Lower leg skin (tissue), 3 donors: ENCODE measurements around the gene C20orf204.
A peak's percentile ranks its signal among the peaks of the same experiment; 100 is the strongest.

ENCODE experiments used
- CTCF ChIP-seq, 3 donors: fragments of 450-650 bp; IDR thresholded peaks; one replicate each; pipeline ENCODE4 v1.5.1; 2016; ENCODE audit warnings: antibody characterized with exemption in 3 of 3, mild to moderate bottlenecking in 3 of 3, moderate library complexity in 2 of 3
- POLR2A ChIP-seq, 2 donors: fragments of 450-650 bp; IDR thresholded peaks; one replicate each; pipeline ENCODE4 v1.6.1; 2016 to 2017; ENCODE audit warnings: antibody characterized with exemption in 2 of 2, mild to moderate bottlenecking in 1 of 2, moderate library complexity in 1 of 2

GRCh38 chr20:64069614-64070243 is 33.7 kb downstream of the C20orf204 start:
- peak in 1 of 3 donors; percentile 15 for TF ChIP-seq CTCF (IDR thresholded peaks at IDR 0.05)
- no peak for TF ChIP-seq POLR2A (IDR thresholded peaks at IDR 0.05)
